OCI-LY1 (cell line): ENCODE data around the gene TRPM2.

Experiments
- H2AFZ ChIP-seq: fragments of 200-600 bp; sonication (generic), shearing (Covaris generic); 2 replicates; pipeline ENCODE4 v1.6.0; 2014; ENCODE audit warnings: antibody characterized with exemption, mild to moderate bottlenecking, low read length
- H3F3A ChIP-seq: fragments of 200-600 bp; sonication (generic), shearing (Covaris generic); 2 replicates; pipeline ENCODE4 v1.6.0; 2014; ENCODE audit warnings: mild to moderate bottlenecking, antibody characterized with exemption, low read length, moderate library complexity; ENCODE audit not compliant: insufficient read depth
- H3K27ac ChIP-seq: fragments of 200-600 bp; sonication (generic); 2 replicates; pipeline ENCODE4 v1.5.1; 2014; ENCODE audit warnings: low read length, mixed run types, mild to moderate bottlenecking, low read depth; ENCODE audit not compliant: poor library complexity, severe bottlenecking
- H3K27me3 ChIP-seq: fragments of 200-600 bp; sonication (generic); 2 replicates; pipeline ENCODE4 v1.6.0; 2014; ENCODE audit warnings: antibody characterized with exemption, mild to moderate bottlenecking, low read length, moderate library complexity; ENCODE audit not compliant: insufficient read depth
- H3K36me3 ChIP-seq: fragments of 200-600 bp; sonication (generic); 2 replicates; pipeline ENCODE4 v1.6.1; 2014; ENCODE audit warnings: mild to moderate bottlenecking, antibody characterized with exemption, low read length, moderate library complexity, mixed read lengths; ENCODE audit not compliant: insufficient read depth
- H3K4me1 ChIP-seq: fragments of 200-600 bp; sonication (generic); 2 replicates; pipeline ENCODE4 v1.5.1; 2014; ENCODE audit warnings: mild to moderate bottlenecking, low read length, moderate library complexity; ENCODE audit not compliant: insufficient read depth, severe bottlenecking
- H3K4me2 ChIP-seq: fragments of 200-600 bp; sonication (generic), shearing (Covaris generic); 2 replicates; pipeline ENCODE4 v1.6.1; 2014; ENCODE audit warnings: low read length
- H3K4me3 ChIP-seq: fragments of 200-600 bp; sonication (generic); 2 replicates; pipeline ENCODE4 v1.5.1; 2014; ENCODE audit warnings: low read length, low read depth, mild to moderate bottlenecking, mixed read lengths; ENCODE audit not compliant: poor library complexity, severe bottlenecking
- H3K79me2 ChIP-seq: fragments of 200-600 bp; shearing (Covaris generic); 2 replicates; pipeline ENCODE4 v1.6.1; 2016; ENCODE audit warnings: mixed run types, low read length, mixed read lengths; ENCODE audit not compliant: insufficient read depth
- H3K9ac ChIP-seq: fragments of 200-600 bp; sonication (generic), shearing (Covaris generic); 2 replicates; pipeline ENCODE4 v1.6.1; 2014; ENCODE audit warnings: mild to moderate bottlenecking, low read length, mixed read lengths
- H3K9me2 ChIP-seq: fragments of 200-600 bp; sonication (generic), shearing (Covaris generic); 2 replicates; pipeline ENCODE4 v1.6.1; 2014; ENCODE audit warnings: low read depth, mild to moderate bottlenecking, low read length, mixed read lengths
- H3K9me3 ChIP-seq: fragments of 200-600 bp; shearing (Covaris generic); 2 replicates; pipeline ENCODE4 v1.6.1; 2014; ENCODE audit warnings: low read length, mixed read lengths
- H4K20me1 ChIP-seq: fragments of 200-600 bp; sonication (generic), shearing (Covaris generic); 2 replicates; pipeline ENCODE4 v1.6.0; 2016; ENCODE audit warnings: mild to moderate bottlenecking, low read length; ENCODE audit not compliant: insufficient read depth
- EZH2 ChIP-seq: fragments of 200-600 bp; sonication (generic), shearing (Covaris generic); IDR thresholded peaks from 2 replicates; pipeline ENCODE4 v1.8.0; 2017; ENCODE audit warnings: borderline replicate concordance, mixed run types, mild to moderate bottlenecking, antibody characterized with exemption, low read length, moderate library complexity, mixed read lengths
- TF ChIP-seq, protein P1 (sequence below): fragments of 200-600 bp; sonication (generic), shearing (Covaris generic); IDR thresholded peaks from 2 replicates; pipeline ENCODE4 v1.5.1; 2017; ENCODE audit warnings: mild to moderate bottlenecking, antibody characterized with exemption, low read length, moderate library complexity, mixed read lengths

TRPM2 gene

DNA sequence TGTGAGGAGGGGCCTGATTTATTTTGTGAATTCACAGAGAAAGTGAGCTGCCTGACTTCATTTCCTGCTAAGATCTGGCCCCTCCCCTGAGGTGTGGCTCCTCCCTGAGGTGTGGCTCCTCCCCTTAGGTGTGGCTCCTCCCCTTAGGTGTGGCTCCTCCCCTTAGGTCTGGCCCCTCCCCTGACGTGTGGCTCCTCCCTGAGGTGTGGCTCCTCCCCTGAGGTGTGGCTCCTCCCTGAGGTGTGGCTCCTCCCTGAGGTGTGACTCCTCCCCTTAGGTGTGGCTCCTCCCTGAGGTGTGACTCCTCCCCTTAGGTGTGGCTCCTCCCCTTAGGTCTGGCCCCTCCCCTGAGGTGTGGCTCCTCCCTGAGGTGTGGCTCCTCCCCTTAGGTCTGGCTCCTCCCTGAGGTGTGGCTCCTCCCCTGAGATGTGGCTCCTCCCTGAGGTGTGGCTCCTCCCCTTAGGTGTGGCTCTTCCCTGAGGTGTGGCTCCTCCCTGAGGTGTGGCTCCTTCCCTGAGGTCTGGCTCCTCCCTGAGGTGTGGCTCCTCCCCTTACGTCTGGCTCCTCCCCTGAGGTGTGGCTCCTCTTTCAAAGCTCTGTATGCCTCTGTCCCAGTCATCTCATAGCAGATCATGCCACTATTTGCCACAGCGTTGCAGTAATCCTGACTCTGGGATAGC lies 75.0 kb downstream of the TRPM2 start:
- H3K4me2 ChIP-seq, result no peak overlapping the region
- TF ChIP-seq EZH2, result no peak

DNA sequence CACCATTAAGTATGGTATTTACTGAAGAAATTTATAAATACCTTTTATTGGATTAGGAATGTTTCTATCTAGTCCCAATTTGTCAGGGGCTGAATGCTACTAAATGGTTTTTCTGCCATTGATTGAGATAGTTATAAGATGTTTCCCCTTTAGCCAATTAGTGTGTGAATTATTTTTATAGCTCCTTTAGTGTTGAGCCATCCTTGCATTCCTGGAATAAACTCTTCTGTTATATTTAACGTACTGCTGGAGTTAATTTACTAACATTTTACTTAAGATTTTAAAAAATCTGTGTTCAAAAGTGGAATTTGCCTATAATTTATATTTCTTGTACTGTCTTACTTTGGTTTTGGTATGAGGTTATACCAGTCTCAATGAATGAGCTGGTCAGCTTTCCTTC lies 76.5 kb downstream of the TRPM2 start:
- Histone ChIP-seq H3K79me2 (no peaks in the 10 kb centered on the region), H3K27me3 (no peaks in the 10 kb centered on the region), H3K9me2 (no peaks in the 10 kb centered on the region), H3K27ac (no peak overlapping the region), H2AFZ (no peak overlapping the region), H3K4me2 (no peak overlapping the region), H3K9me3 (peaks cover 9% of the 10 kb centered on the region), H3K4me3 (no peak overlapping the region), H3K4me1 (no peaks in the 10 kb centered on the region), H3F3A (peaks cover 8% of the 10 kb centered on the region; the same call in 1 of the 2 replicates), H4K20me1 (no peaks in the 10 kb centered on the region), H3K9ac (no peak overlapping the region), H3K36me3 (no peaks in the 10 kb centered on the region)
- no peak for TF ChIP-seq EZH2
- TF ChIP-seq, protein P1, sequence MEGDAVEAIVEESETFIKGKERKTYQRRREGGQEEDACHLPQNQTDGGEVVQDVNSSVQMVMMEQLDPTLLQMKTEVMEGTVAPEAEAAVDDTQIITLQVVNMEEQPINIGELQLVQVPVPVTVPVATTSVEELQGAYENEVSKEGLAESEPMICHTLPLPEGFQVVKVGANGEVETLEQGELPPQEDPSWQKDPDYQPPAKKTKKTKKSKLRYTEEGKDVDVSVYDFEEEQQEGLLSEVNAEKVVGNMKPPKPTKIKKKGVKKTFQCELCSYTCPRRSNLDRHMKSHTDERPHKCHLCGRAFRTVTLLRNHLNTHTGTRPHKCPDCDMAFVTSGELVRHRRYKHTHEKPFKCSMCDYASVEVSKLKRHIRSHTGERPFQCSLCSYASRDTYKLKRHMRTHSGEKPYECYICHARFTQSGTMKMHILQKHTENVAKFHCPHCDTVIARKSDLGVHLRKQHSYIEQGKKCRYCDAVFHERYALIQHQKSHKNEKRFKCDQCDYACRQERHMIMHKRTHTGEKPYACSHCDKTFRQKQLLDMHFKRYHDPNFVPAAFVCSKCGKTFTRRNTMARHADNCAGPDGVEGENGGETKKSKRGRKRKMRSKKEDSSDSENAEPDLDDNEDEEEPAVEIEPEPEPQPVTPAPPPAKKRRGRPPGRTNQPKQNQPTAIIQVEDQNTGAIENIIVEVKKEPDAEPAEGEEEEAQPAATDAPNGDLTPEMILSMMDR, result no peak

More for the DNA sequence above, 75.0 kb downstream of the TRPM2 start:
- no peaks in the 10 kb centered on the region for H3K9me2 ChIP-seq
- H2AFZ ChIP-seq, result no peak overlapping the region
- no peaks in the 10 kb centered on the region for H3K36me3 ChIP-seq
- H3K4me3 ChIP-seq, result no peak overlapping the region
- no peak overlapping the region for H3K27ac ChIP-seq
- H3K27me3 ChIP-seq, result no peaks in the 10 kb centered on the region
- no peak overlapping the region for H3K9ac ChIP-seq
- peaks cover 8% of the 10 kb centered on the region; the same call in 1 of the 2 replicates for H3F3A ChIP-seq
- no peaks in the 10 kb centered on the region for H4K20me1 ChIP-seq
- H3K4me1 ChIP-seq, result no peaks in the 10 kb centered on the region
- H3K79me2 ChIP-seq, result no peaks in the 10 kb centered on the region
- H3K9me3 ChIP-seq, result peaks cover 9% of the 10 kb centered on the region

DNA sequence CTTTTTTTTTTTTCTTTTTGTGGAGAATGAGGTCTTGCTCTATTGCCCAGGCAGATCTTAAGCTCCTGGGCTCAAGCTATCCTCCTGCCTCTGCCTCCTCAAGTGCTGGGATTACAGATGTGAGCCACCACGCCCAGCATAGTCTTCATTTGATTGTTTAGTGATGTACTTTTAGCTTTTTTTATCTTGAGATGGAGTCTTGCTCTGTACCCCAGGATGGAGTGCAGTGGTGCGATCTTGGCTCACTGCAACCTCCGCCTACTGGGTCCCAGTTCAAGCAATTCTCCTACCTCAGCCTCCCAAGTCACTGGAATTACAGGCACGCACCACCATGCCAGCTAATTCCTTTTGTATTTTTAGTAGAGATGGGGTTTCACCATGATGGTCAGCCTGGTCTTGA lies 77.9 kb downstream of the TRPM2 start:
- no peaks in the 10 kb centered on the region for H4K20me1 ChIP-seq
- no peaks in the 10 kb centered on the region for H3K79me2 ChIP-seq
- no peak overlapping the region for H2AFZ ChIP-seq
- H3K4me1 ChIP-seq, result no peaks in the 10 kb centered on the region
- H3K27me3 ChIP-seq, result no peaks in the 10 kb centered on the region
- no peaks in the 10 kb centered on the region for H3K9me2 ChIP-seq
- peaks cover 8% of the 10 kb centered on the region; the same call in 1 of the 2 replicates for H3F3A ChIP-seq
- H3K9me3 ChIP-seq, result peaks cover 9% of the 10 kb centered on the region
- H3K9ac ChIP-seq, result no peak overlapping the region
- TF ChIP-seq EZH2, result no peak
- TF ChIP-seq, protein P1, result no peak
- H3K36me3 ChIP-seq, result no peaks in the 10 kb centered on the region
- no peak overlapping the region for H3K4me2 ChIP-seq
- H3K27ac ChIP-seq, result no peak overlapping the region
- H3K4me3 ChIP-seq, result no peak overlapping the region
